GM19240 (cell line): ENCODE measurements around the gene RAB44.
"Not testable (repeated sequence)": the region's sequence is repeated elsewhere in the genome, so short reads cannot be mapped to it uniquely, and the experiment has no call there.

ENCODE experiments used
- DNase-seq: peaks from one replicate; pipeline ENCODE4 v3.0.0; 2011; ENCODE audit warnings: low spot score; ENCODE audit not compliant: insufficient read length

RAB44 gene, protein sequence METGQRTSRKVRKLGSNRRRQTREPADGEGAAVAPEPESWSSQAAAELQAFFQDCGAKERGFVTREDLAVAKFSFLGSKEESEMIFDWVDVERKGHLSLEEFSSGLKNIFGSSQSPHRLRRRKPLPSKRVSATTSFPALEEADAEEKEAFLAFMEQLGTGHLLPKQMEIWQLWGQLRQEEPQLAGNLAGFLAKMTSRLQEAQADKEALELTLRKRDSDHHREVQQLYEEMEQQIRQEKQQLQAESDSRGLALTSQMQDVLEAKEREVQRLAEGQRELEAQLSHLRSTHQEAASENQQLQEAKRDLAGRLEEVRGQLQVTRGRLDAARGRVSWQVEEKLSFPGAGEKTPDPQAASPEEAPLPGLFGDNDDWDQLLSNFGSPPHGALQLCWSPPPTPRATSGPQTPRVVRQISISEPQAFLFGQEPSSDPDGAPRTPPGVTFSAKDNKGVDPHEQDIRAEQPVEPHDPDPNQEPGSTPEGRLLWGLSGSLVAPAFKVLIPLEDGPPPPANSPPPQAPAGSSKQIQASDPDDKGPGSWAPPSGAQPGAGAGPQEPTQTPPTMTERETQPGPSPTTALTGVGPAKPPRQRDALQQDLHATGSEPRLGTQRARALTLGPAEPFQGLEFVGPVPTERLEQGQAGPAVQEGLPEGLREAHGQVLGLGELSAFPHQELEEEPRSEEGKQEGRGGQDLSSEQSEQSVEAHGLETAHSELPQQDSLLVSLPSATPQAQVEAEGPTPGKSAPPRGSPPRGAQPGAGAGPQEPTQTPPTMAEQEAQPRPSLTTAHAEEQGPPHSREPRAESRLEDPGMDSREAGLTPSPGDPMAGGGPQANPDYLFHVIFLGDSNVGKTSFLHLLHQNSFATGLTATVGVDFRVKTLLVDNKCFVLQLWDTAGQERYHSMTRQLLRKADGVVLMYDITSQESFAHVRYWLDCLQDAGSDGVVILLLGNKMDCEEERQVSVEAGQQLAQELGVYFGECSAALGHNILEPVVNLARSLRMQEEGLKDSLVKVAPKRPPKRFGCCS

DNA sequence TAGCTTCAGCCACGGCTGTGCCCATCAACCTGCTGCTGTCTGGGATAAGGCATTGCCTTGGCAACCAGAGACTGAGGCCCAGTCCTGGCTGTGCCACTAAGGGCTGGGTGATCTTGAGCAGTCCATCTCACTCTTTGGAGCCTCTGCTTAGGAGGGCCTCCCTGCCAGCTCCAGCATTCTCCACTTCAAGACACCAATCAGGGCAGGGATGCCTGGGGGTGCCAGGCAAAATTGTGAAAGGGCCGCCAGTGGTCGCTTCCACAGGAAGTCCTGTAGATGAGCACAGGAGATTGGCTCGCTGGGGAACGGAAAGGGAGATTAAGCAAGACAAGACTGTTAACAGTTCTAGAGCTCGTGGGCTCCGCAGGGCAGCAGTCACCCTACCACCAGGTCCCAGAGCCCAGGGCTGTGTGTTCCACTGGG lies at the start of gene RAB44:
Gene RAB44 (plus strand): TSS at position 346 of the 423 bp plus-strand sequence. CDS start 6,410 bp downstream, outside the sequence.
- no peak for DNase-seq

DNA sequence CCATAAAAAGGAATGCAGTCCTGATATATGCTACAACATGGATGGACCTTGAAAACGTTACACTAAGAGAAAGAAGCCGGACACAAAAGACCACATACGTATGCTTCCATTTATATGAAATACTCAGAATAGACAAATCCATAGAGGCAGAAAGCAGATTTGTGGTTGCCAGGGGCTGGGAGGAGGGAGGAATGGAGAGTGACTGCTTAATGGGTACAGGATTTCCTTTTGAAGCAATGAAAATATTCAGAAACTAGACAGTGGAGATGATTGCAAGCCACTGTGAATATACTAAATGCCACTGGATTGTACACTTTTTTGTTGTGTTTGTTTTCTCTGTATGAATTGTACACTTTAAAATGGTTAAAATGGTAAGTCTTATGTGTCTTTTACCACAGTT lies 48.5 kb upstream of the RAB44 start:
- DNase-seq, result no peak

DNA sequence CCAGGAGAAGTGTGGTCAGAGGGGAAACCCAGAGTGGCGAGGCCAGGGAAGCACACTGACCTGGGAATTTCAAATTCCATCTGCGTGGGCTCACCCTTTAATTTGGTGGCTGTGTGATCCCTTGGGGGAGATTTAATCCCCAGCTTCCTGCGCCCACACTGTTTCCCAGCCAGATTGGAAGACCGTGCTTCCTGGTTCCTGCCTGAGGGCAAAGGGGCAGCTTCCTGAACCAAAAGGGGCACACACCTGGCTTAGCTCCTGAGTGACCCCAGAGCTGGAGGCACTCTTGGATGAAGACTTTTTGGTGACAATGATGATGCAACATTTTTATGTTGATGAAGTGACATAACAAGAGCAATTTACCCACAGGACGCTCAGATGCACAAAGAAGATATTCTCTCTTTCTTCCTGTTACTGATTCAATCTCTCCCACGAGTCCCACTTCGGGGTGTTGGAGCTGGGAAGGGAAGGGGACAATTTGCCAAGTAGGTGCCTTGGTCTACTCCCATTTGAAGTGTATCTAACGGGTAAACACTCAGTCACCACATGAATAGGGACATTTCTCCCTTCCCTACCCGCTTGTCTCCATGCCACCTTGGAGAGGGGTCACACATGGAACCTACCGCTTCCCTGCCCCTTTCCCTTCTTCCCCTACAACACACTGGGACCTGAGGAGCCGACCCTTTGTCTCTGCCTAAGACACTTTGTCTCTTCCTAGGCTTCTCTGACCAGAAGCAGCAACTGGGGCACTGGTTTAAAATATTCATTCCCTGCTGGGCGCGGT lies 47.7 kb upstream of the RAB44 start:
- DNase-seq, result no peak

DNA sequence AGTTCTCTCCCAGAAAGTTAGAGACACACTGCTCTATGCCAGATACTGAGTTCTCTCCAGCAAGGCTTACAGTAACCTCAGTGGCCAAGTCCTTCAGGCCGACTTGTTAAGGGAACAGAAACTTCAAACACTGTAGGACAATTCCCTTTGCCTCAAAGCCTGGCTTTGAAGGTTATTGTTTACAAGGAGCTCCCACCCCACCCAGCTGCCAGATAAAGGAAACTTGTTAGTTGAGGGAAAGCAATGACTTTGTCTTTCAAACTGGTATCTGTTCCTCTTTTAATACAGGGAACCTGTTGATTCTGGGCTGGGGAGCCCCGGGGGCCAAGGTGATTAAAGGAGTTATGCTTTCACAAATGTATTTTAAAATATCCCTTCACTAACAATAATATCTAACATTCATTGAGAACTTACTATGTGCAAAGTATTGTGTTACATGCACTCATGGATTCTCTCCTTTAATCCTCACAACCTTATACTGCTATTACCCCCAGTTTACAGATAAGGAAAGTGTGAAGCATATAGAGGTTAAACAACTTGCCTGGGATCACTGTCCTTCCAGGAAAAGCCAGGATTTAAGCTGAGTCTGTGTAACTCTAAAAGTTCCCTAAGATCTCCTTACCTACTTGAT lies 46.7 kb upstream of the RAB44 start:
- DNase-seq, result peak; percentile 56

DNA sequence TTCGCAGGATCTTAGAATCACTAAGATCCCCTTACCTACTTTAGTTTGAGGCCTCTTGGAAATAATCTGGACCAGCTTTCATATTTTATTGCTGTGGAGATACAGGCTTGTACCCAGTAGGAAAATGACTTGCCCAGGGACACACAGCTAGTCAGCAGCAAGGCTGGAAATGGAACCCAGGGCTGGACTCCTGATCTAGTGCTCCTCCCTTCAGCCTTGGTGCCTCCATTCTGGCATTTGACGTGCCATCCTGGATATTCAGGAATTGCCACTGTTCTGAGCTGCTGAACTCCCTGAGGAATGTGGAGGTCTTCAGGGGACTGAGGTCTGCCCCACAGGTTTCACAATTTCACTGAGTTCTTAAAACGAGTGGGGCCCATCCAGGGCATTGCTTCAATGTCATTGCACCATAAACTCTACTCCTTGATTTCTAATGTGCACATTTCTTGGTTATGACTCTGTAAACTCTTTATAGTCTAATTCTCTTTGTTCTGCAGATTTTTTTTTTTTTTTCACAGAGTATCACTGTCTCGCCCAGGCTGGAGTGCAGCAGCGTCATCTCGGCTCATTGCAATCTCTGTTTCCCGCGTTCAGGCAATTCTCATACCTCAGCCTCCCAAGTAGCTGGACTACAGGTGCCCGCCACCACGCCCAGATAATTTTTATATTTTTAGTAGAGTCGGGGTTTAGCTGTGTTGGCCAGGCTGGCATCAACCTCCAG lies 45.8 kb upstream of the RAB44 start:
- DNase-seq, result no peak

DNA sequence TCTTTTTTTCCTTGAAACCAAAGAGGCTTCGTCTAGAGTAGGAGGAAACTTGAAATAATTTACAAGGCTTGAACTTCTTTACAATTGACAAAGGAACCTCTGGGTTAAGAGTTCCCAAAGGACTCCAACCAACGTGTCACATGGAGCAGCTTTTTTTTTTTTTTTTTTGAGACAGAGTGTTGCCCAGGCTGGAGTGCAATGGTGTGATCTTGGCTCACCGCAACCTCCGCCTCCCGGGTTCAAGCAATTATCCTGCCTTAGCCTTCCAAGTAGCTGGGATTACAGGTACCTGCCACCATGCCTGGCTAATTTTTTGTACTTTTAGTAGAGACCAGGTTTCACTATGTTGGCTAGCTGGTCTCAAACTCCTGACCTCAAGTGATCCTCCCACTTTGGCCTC lies 43.2 kb upstream of the RAB44 start:
- not testable (repeated sequence) for DNase-seq

DNA sequence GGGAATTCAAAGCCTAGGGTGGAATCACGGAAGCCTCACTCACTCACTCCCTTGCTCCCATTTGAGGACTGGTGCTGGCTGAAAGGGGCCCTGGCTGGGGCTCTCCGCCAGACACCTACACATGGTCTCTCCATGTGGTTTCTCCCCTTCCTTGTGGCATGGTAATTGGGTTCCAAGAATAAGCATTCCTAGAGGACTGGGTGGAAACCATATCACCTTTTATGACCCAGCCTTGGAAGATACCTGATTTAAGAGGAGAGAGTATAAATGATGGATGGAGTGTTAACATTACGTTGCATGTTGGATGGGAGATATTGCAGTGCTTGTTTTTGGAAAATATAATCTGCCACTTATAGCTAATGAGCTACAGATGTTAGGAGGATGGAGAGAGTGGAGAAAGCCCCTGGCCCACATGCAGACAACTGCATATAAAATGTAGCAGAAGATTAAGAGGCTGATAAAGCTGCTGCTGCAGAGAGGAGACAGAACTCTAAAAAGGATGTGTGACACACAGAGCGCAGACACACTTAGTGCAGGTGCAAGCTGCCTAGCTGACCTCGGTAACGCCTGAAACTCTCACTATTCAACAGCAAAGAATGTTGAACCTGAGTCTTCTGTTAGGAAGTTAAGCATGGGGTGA lies 42.4 kb upstream of the RAB44 start:
- no peak for DNase-seq

DNA sequence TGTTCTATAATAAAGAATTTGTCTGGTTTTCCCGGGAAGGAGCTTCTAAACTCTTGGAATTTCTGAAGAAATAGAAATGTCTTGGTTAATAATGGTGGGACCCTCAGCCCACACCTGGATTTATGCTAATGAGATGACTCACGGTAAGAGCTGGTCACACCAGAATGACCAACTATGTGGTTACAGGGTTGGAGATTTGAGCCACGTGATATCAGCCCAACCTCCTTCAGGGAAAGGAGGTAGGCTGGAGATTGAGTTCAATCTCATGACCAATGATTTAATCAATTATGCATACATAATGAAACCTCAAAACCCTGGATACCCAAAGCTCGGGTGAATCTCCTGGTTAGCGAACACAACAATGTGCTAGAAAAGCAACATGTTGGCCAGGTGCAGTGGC lies 41.2 kb upstream of the RAB44 start:
- no peak for DNase-seq

DNA sequence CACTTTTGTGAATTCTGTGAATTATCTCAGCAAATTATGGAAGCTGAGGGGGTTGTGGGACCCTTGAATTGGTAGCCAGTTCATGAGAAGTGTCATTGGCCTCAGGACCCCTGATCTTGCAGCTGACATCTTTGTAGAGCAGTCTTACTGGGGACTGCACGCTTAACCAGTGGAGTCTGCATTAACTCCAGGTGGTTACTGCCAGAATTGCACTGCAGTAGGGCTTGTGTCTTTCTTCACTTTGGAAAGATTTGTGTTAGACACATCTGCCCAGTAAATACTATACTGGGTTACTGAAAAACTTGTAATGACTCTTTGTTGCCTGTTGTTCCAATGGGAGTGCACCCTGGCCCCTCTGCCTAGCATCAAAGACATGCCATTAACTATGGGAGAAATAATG lies 40.4 kb upstream of the RAB44 start:
- DNase-seq, result no peak

DNA sequence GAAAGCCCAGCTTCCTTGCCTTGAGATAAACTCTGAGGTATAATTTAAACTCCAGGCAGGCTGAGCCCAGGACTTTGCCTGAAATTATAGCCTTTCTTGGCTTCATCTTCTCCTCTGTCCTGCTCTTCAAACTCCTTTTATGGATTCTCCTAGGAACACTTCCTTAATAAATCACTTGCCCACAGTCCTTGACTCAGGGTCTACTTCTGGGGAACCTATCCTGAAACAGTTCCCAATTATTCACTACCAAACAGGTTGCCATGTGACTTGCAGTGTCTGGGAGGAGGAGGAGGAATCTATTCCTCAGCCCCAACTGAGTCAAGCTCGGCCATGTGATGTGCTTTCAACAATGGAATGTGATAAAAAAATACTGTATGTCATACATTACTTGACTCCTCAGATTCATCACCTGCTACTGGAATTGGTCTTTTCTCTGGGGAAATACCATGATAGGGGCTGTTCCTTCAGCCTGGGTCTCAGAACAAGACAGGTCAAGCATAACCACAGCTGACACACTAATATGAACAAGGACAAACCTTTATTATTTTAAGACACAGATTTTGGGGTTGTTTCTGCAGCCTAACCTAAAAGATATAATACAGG lies 39.6 kb upstream of the RAB44 start:
- DNase-seq, result no peak

DNA sequence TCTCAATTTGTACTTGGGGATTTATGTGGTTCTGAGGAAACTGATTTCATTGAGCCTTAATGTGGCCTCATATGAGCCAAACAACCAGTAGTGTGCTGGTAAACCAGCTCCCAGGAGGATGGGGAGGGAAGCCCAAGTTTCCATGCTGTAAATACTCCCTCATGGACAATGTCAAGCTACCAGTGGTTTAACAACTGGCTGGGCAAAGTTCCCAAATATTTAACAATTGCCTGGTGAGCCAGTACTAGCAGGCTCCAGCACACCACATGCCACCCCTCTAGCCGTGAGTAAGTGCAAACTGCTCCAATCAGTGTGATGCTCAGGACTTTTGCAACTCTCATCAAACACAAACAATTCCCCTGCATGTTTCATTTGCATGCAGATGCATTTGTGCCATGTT lies 38.4 kb upstream of the RAB44 start:
- no peak for DNase-seq

DNA sequence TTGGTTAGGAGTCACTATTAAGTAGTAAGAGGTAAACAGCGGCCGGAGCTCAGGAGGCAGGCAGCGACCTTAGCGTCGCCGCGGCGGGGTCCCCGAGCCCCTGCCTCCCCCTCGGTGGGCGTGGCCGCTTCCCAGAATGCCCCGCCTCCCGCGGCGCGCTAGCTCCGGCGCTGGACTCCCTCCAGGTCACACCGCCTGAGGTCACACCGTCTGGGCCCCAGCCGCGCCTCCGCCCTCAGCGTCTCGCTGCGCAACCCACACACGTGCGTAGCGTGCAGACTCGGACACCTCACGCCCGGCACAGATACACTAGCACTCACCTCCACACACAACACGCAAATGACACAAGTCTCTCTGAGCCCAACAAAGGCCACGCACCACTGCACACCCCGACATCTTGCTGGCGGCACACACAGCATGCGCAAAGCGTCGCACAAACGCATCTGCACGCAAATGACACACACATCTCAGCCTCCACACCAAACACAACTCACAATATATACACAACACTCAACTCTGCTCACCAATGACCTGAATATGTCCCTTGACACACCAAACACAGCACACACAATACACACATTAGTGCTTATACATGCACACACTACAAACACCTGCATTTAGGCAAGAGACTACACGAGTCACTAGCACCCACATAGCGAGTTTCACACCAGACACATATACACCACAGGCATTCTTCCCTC lies 36.7 kb upstream of the RAB44 start:
- no peak for DNase-seq

DNA sequence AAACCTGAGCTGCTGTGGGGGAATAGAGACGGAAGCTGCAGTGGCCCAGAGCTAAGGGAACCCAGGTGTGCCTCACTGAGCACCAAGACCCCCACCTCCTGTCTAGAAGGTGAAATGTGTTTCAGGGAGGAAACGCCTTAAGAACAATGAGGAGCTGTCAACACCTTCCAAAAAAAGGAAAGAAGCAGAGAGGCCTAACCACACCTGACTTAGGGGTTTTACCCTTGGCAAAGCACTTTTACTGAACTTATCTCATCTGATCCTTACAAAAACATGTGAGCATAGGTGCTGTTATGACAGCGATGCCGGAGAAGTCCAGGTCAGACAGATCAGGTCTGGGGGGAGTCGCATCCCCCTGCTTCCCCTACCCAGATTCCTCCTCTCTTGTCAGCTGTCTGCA lies 35.2 kb upstream of the RAB44 start:
- DNase-seq, result no peak

DNA sequence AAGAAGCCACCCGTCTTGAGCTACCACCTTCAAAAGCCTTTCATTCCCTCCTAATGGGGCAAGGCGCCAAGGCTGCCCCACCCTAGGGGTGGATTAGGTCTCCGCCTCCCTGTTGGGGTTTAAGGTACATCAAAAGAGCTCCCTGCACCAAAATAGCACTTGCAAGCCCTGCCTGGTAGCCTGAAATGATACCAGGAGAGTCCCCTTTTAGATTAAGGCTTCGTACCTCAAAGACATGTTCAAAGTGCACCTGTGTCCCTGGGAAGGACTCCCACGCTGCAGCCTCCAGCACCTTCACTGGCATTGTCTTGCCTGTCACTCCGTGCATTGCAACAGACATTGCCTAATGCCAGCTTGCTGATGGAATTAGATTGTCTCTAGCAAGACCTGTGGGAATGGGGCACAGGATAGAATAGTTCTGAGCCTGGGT lies 34.8 kb upstream of the RAB44 start:
- no peak for DNase-seq

DNA sequence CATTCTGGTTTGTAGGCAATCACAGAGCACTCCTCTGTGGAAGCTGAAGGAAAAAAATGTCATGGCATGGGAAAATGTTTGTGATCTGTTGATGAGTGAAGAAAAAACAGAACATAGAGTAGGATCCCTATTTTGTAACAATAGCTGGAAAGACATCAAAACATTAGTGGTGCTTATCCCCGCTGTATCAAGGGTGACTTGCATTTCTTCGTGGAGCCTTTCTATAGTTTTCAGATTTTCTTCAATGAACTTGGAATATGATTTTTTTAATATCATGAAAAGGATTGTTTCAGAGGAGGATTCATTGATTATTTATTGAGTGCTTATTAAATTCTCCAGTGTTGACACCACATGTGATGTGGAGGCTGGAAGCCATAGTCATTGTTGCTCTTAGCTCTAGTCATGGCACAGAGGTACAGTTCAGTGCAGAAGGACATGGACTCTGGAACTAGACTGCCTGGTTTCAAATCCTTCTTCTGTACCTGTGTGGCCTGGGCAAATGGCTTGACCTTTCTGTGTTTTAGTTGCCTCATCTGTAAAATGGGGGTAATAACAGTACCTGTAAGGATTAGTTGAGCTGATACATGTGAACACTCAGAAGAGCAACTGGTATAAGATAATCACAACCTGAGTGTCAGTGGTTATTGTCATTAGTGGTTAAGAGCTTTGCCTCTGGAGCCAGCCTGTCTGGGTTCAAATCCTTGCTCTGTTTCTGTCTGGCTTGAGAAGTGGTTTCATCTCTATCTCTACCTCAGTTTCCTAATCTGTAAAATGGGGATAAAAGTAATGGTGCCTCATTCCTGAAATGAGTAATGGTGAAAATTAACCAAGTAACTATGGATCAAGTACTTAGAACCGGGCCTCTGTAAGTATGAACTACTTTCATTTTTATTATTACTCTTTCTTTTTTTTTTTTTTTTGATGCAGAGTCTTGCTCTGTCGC lies 33.9 kb upstream of the RAB44 start:
- DNase-seq, result no peak

DNA sequence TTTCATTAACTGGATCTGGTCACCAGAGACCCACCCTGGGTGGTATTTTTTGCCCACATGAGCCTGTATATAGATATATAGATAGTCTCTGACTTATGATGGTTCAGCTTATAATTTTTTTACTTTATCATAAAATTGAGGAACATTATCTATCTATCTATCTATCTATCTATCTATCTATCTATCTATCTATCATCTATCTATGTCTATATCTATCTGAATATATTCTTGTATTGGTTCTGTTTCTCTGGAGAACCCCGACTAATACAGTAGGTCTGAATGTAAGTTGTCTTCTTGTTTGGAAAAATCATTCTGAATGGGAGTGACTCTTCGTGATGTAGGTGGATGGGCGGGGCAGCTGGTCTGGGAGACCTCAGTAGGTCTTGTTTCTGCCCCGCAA lies 32.4 kb upstream of the RAB44 start:
- no peak for DNase-seq

DNA sequence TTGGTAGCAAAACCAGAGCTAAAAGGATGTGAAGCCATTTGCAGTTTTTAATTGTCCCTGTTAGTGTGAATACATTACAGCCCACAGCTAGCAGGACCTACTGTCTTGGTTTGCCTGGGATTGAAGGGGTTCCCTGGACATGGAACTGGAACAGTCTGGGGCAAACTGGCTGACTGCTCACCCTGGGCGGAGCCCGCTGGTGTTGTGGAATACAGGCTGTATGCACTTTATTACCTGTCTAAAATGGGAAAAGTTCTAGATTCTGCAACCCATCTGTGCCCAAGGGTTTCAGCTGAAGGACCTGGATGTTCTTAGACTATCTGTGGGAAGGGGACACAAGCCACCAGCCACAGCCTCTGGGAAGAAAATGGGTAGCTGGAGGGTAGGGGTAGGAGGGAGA lies 31.3 kb upstream of the RAB44 start:
- no peak for DNase-seq
